IMR-90 (cell line): Measurements from ENCODE around the gene CERS6. TPM values are rescaled to one million over a fixed set of nuclear protein-coding genes. Genes with fewer than 3 reads are reported as not detected.
A peak's percentile ranks its signal among the peaks of the same experiment; 100 is the strongest.

Source experiments
- ATAC-seq: fragments of 200-7000 bp; cut with Tn5 transposase; 2 replicates; pipeline ENCODE4 v1.9.1; 2020; ENCODE audit warnings: low read depth, mild to moderate bottlenecking, moderate library complexity
- BruUV-seq: library from RNA; stranded (reverse); fragments of 400-500 nt; replicated peaks from 2 replicates; lab custom pipeline; 2021; lab: Mats Ljungman, UMichigan
- CTCF ChIA-PET: fragments of 300-600 bp; formaldehyde crosslinking; extraction: SDS; loops from one replicate; lab custom pipeline; 2021; ENCODE audit warnings: antibody characterized with exemption; lab: Yijun Ruan, JAX
- POLR2A ChIA-PET: fragments of 300-600 bp; sonication (Branson Sonifier 250); formaldehyde crosslinking; loops from one replicate; lab custom pipeline; 2022; ENCODE audit warnings: antibody characterized with exemption; ENCODE audit not compliant: unreplicated experiment; lab: Charles Lee
- DNase-seq: peaks from one replicate; pipeline ENCODE4 v3.0.0; 2013
- H2AFZ ChIP-seq: replicated peaks from 2 replicates; pipeline ENCODE3; 2013; ENCODE audit warnings: low read length, mild to moderate bottlenecking; ENCODE audit not compliant: poor library complexity
- H2AK5ac ChIP-seq: 2 replicates; pipeline ENCODE4 v1.6.1; 2013; ENCODE audit warnings: low read depth, low read length, inconsistent platforms
- H2AK9ac ChIP-seq: replicated peaks from 2 replicates; pipeline ENCODE3; 2013; ENCODE audit warnings: mild to moderate bottlenecking, low read depth, low read length, moderate library complexity; ENCODE audit not compliant: poor library complexity
- H2BK120ac ChIP-seq: 2 replicates; pipeline ENCODE4 v1.6.1; 2013; ENCODE audit warnings: low read depth, low read length, inconsistent platforms
- H2BK15ac ChIP-seq: 3 replicates; pipeline ENCODE4 v1.6.1; 2013; ENCODE audit warnings: low read depth, low read length, inconsistent platforms
- H2BK20ac ChIP-seq: 2 replicates; pipeline ENCODE4 v1.6.1; 2013; ENCODE audit warnings: low read depth, mild to moderate bottlenecking, inconsistent platforms, low read length, moderate library complexity
- H2BK5ac ChIP-seq: 2 replicates; pipeline ENCODE4 v1.6.1; 2013; ENCODE audit warnings: mild to moderate bottlenecking, low read depth, low read length, inconsistent platforms; ENCODE audit not compliant: poor library complexity, severe bottlenecking
- H3K14ac ChIP-seq: replicated peaks from 2 replicates; pipeline ENCODE4 v1.6.1; 2013; ENCODE audit warnings: low read depth, low read length, inconsistent platforms
- H3K18ac ChIP-seq: 2 replicates; pipeline ENCODE4 v1.6.1; 2013; ENCODE audit warnings: low read depth, low read length, control low read depth
- H3K23ac ChIP-seq: 2 replicates; pipeline ENCODE4 v1.6.1; 2013; ENCODE audit warnings: low read depth, low read length, inconsistent platforms
- H3K27ac ChIP-seq: 2 replicates; pipeline ENCODE4 v1.5.1; 2013; ENCODE audit warnings: mild to moderate bottlenecking, control low read depth, low read length; ENCODE audit not compliant: insufficient read depth
- H3K27me3 ChIP-seq: 2 replicates; pipeline ENCODE4 v1.6.1; 2013; ENCODE audit warnings: low read length; ENCODE audit not compliant: control insufficient read depth, insufficient read depth
- H3K36me3 ChIP-seq: 2 replicates; pipeline ENCODE4 v1.6.1; 2013; ENCODE audit warnings: low read length, mixed read lengths; ENCODE audit not compliant: control insufficient read depth, insufficient read depth
- H3K4ac ChIP-seq: 2 replicates; pipeline ENCODE4 v1.6.1; 2013; ENCODE audit warnings: low read depth, low read length, inconsistent platforms
- H3K4me1 ChIP-seq: 2 replicates; pipeline ENCODE4 v1.6.1; 2013; ENCODE audit warnings: low read length, mixed read lengths; ENCODE audit not compliant: control insufficient read depth, insufficient read depth
- H3K4me2 ChIP-seq: 2 replicates; pipeline ENCODE4 v1.6.1; 2013; ENCODE audit warnings: low read depth, mild to moderate bottlenecking, control low read depth, low read length, moderate library complexity
- H3K4me3 ChIP-seq: 2 replicates; pipeline ENCODE4 v1.5.1; 2013; ENCODE audit warnings: low read depth, mild to moderate bottlenecking, control low read depth, low read length, moderate library complexity; ENCODE audit not compliant: insufficient read depth
- H3K56ac ChIP-seq: 2 replicates; pipeline ENCODE4 v1.6.1; 2013; ENCODE audit warnings: low read length, inconsistent platforms; ENCODE audit not compliant: insufficient read depth; ENCODE audit errors: extremely low read depth
- H3K79me1 ChIP-seq, 2 experiments: 2 replicates each; pipeline ENCODE4 v1.6.1; 2013; ENCODE audit warnings: low read length in 2 of 2, inconsistent platforms in 1 of 2, low read depth in 1 of 2
- H3K9ac ChIP-seq: 2 replicates; pipeline ENCODE4 v1.6.1; 2013; ENCODE audit warnings: low read depth, low read length, control low read depth
- H3K9me1 ChIP-seq: 2 replicates; pipeline ENCODE4 v1.6.1; 2013; ENCODE audit warnings: low read length, inconsistent platforms; ENCODE audit not compliant: insufficient read depth
- H3K9me3 ChIP-seq: 2 replicates; pipeline ENCODE4 v1.6.1; 2013; ENCODE audit warnings: low read length; ENCODE audit not compliant: control insufficient read depth, insufficient read depth
- H4K20me1 ChIP-seq: 2 replicates; pipeline ENCODE4 v1.6.1; 2013; ENCODE audit warnings: low read length, inconsistent platforms; ENCODE audit not compliant: insufficient read depth
- H4K5ac ChIP-seq: 2 replicates; pipeline ENCODE4 v1.6.1; 2013; ENCODE audit warnings: mild to moderate bottlenecking, low read depth, low read length, control low read depth
- H4K8ac ChIP-seq, 2 experiments: 2 replicates each; pipeline ENCODE4 v1.6.1; 2013; ENCODE audit warnings: low read depth in 2 of 2, low read length in 2 of 2, control low read depth in 1 of 2, inconsistent platforms in 1 of 2
- H4K91ac ChIP-seq: 2 replicates; pipeline ENCODE4 v1.6.1; 2013; ENCODE audit warnings: low read depth, low read length, inconsistent platforms; ENCODE audit not compliant: insufficient read depth
- BHLHE40 ChIP-seq: fragments of 150-350 bp; IDR thresholded peaks from 2 replicates; pipeline ENCODE4 v1.6.1; 2016; ENCODE audit warnings: mild to moderate bottlenecking, low read depth, low read length
- CEBPB ChIP-seq: IDR thresholded peaks from 2 replicates; pipeline ENCODE4 v1.6.1; 2012; ENCODE audit warnings: low read depth, low read length, improper control_type of control experiment
- ELK1 ChIP-seq: fragments of 150-350 bp; IDR thresholded peaks from 2 replicates; pipeline ENCODE4 v1.6.1; 2016; ENCODE audit warnings: low read depth, mild to moderate bottlenecking, low read length, moderate library complexity, borderline replicate concordance
- FOS ChIP-seq: fragments of 150-350 bp; IDR thresholded peaks from 2 replicates; pipeline ENCODE4 v1.6.1; 2016; ENCODE audit warnings: low read depth, low read length
- MAZ ChIP-seq: IDR thresholded peaks from 2 replicates; pipeline ENCODE4 v1.6.1; 2012; ENCODE audit warnings: low read depth, mild to moderate bottlenecking, low read length, improper control_type of control experiment, moderate library complexity, borderline replicate concordance
- MXI1 ChIP-seq: IDR thresholded peaks from 2 replicates; pipeline ENCODE4 v1.6.1; 2012; ENCODE audit warnings: low read depth, mild to moderate bottlenecking, low read length, moderate library complexity, borderline replicate concordance
- NFE2L2 ChIP-seq: fragments of 150-350 bp; IDR thresholded peaks from 2 replicates; pipeline ENCODE4 v1.6.1; 2016; ENCODE audit warnings: low read depth, mild to moderate bottlenecking, low read length
- POLR2A ChIP-seq: IDR thresholded peaks from 2 replicates; pipeline ENCODE4 v1.6.1; 2012; ENCODE audit warnings: mild to moderate bottlenecking, low read depth, low read length
- RAD21 ChIP-seq: IDR thresholded peaks from 2 replicates; pipeline ENCODE4 v1.6.1; 2012; ENCODE audit warnings: low read length, improper control_type of control experiment
- RCOR1 ChIP-seq: IDR thresholded peaks from 2 replicates; pipeline ENCODE4 v1.6.1; 2012; ENCODE audit warnings: mild to moderate bottlenecking, low read length, improper control_type of control experiment; ENCODE audit not compliant: insufficient replicate concordance
- RFX5 ChIP-seq: IDR thresholded peaks from 2 replicates; pipeline ENCODE4 v1.8.0; 2012; ENCODE audit warnings: low read depth, mild to moderate bottlenecking, low read length, moderate library complexity
- SMC3 ChIP-seq: fragments of 150-350 bp; IDR thresholded peaks from 2 replicates; pipeline ENCODE4 v1.6.1; 2016; ENCODE audit warnings: low read depth, mild to moderate bottlenecking, antibody characterized with exemption, low read length, moderate library complexity
- WGBS, 2 experiments: methylation state at CpG; one replicate each; pipeline versions ENCODE4 v1.1.5 to v1.1.7; 2013; ENCODE audit warnings: missing lambda C conversion rate in 2 of 2; ENCODE audit not compliant: insufficient read length in 1 of 2; ENCODE audit errors: extremely low coverage in 2 of 2; 5-methylcytosine and 5-hydroxymethylcytosine counted together
- dilution Hi-C: fragments of 300-500 bp; cut with HindIII; formaldehyde crosslinking; loops from one replicate; pipeline ENCODE4 v1.14.3; 2018; ENCODE audit warnings: low sequenced_read_pairs; ENCODE audit not compliant: unreplicated experiment
- in situ Hi-C: fragments of 300-500 bp; cut with MboI; formaldehyde crosslinking; loops from 3 replicates; pipeline ENCODE4 v1.14.3; 2019; ENCODE audit warnings: low sequenced_read_pairs, inconsistent platforms, mixed read lengths
- intact Hi-C: fragments of 100-400 bp; cut with micrococcal nuclease; formaldehyde crosslinking; loops from 2 replicates; pipeline ENCODE4 v1.10.0; 2022
- polyA plus RNA-seq, 3 experiments: library from polyadenylated mRNA; depleted of rRNA; stranded (reverse); fragments of >200 nt; gene quantifications; 2 replicates each; pipeline ENCODE4 v1.2.3, GENCODE V29; 2012; ENCODE audit warnings: low replicate concordance in 1 of 3
- total RNA-seq: library from RNA; depleted of rRNA; stranded (reverse); fragments of >200 nt; gene quantifications from 2 replicates; pipeline ENCODE4 v1.2.3, GENCODE V29; 2012
- TF ChIP-seq, protein P1 (sequence below): fragments of 150-350 bp; IDR thresholded peaks from 2 replicates; pipeline ENCODE4 v1.6.1; 2017; ENCODE audit warnings: mild to moderate bottlenecking, antibody characterized with exemption, low read length, low read depth

Gene CERS6
- total and polyA plus RNA-seq, 2 of the 4 experiments (the other 2 are of a cell fraction) = 2.1 to 5.7 TPM

GRCh38 chr2:168686452-168687191, 230.6 kb downstream of the CERS6 start:
- Histone ChIP-seq H4K5ac (peak overlapping the region; percentile 68; the same call in 1 of the 2 replicates), H3K56ac (no peak overlapping the region), H2BK120ac (no peak overlapping the region), H3K9ac (no peak overlapping the region; the same call in 1 of the 2 replicates), H2AK5ac (no peak overlapping the region), H3K23ac (no peak overlapping the region; the same call in 1 of the 2 replicates), H2AK9ac (no peak overlapping the region), H3K18ac (0 out of 2 replicates have a peak overlapping the region, but pooled peaks have one; percentile 22), H2BK20ac (peak overlapping the region; percentile 49; the same call in 1 of the 2 replicates), H3K79me1 (no peaks in the 10 kb centered on the region), H3K4me2 (no peak overlapping the region), H4K20me1 (no peaks in the 10 kb centered on the region), H2BK5ac (no peak overlapping the region), H4K91ac (0 out of 2 replicates have a peak overlapping the region, but pooled peaks have one; percentile 21), H3K36me3 (no peaks in the 10 kb centered on the region), H3K14ac (0 out of 2 replicates have a peak overlapping the region, but pooled peaks have one; percentile 15), H3K4ac (no peak overlapping the region), H2BK15ac (no peak overlapping the region), H3K9me1 (peaks cover 3% of the 10 kb centered on the region; the same call in 1 of the 2 replicates), H2AFZ (no peak overlapping the region), H3K4me1 (peaks cover 6% of the 10 kb centered on the region), H3K27ac (no peak overlapping the region; the same call in 1 of the 2 replicates), H4K8ac (no peak overlapping the region), H3K9me3 (no peaks in the 10 kb centered on the region), H3K27me3 (no peaks in the 10 kb centered on the region), H3K4me3 (no peak overlapping the region)
- in situ Hi-C loops = no loop called here
- no TSS peak for BruUV-seq
- intact Hi-C loops = loop anchor here (1.0 to 5.0 kb wide), 2 partner anchors 229 to 339 kb away; partner anchors contain the start of gene CERS6
- dilution Hi-C loops = no loop called here
- TF ChIP-seq, protein P1, sequence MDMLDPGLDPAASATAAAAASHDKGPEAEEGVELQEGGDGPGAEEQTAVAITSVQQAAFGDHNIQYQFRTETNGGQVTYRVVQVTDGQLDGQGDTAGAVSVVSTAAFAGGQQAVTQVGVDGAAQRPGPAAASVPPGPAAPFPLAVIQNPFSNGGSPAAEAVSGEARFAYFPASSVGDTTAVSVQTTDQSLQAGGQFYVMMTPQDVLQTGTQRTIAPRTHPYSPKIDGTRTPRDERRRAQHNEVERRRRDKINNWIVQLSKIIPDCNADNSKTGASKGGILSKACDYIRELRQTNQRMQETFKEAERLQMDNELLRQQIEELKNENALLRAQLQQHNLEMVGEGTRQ = no peak
- TF ChIP-seq BHLHE40 (no peak), CEBPB (no peak), ELK1 (no peak), RFX5 (no peak), MXI1 (no peak), FOS (no peak), RAD21 (no peak), RCOR1 (no peak), MAZ (no peak), POLR2A (no peak), NFE2L2 (no peak), SMC3 (no peak)
- DNase-seq (peak; percentile 37), ATAC-seq (peak; percentile 80)
- ChIA-PET CTCF (interaction anchor here (0.6 to 2.1 kb wide), 4 partner anchors 77 to 340 kb away, joined by 3 to 7 read pairs (median 6); no protein-coding TSS in a partner anchor), POLR2A (interaction anchor here (0.5 kb wide), 1 partner anchor 335 kb away, joined by 3 read pairs; no protein-coding TSS in a partner anchor)
- WGBS, 2 experiments = no CpG with 5 or more reads among the region's 4 CpGs
